Panc1 (cell line): Measurements from ENCODE around the gene TUBE1. TPM values are rescaled to one million over a fixed set of nuclear protein-coding genes. Genes with fewer than 3 reads are reported as not detected.
A peak's percentile ranks its signal among the peaks of the same experiment; 100 is the strongest.

ENCODE experiments used
- ATAC-seq: fragments of 200-7000 bp; cut with Tn5 transposase; 2 replicates; pipeline ENCODE4 v1.9.1; 2020; ENCODE audit warnings: mild to moderate bottlenecking, moderate library complexity
- BruUV-seq: library from RNA; stranded (reverse); fragments of 400-500 nt; replicated peaks from 2 replicates; lab custom pipeline; 2021; lab: Mats Ljungman, UMichigan
- CTCF ChIA-PET: fragments of 300-600 bp; sonication (Branson Sonifier 250); formaldehyde crosslinking; loops from one replicate; lab custom pipeline; 2022; ENCODE audit warnings: antibody characterized with exemption; lab: Charles Lee
- POLR2A ChIA-PET: fragments of 300-600 bp; sonication (Branson Sonifier 250); formaldehyde crosslinking; loops from one replicate; lab custom pipeline; 2022; ENCODE audit warnings: antibody characterized with exemption; lab: Charles Lee
- DNase-seq: peaks from one replicate; pipeline ENCODE4 v3.0.0-alpha.2; 2010; ENCODE audit warnings: low read depth, low spot score
- H3K27ac ChIP-seq: 2 replicates; pipeline ENCODE4 v1.5.1; 2011; ENCODE audit warnings: mild to moderate bottlenecking, low read length, inconsistent platforms
- H3K27me3 ChIP-seq: fragments of 200-500 bp; sonication (Bioruptor generic); 2 replicates; pipeline ENCODE4 v1.6.0; 2014; ENCODE audit warnings: low read length, inconsistent platforms; ENCODE audit not compliant: control insufficient read depth, insufficient read depth
- H3K36me3 ChIP-seq: fragments of 200-500 bp; sonication (Bioruptor generic); 2 replicates; pipeline ENCODE4 v1.5.1; 2014; ENCODE audit warnings: inconsistent platforms, mild to moderate bottlenecking, low read length, moderate library complexity; ENCODE audit not compliant: control insufficient read depth, insufficient read depth
- H3K4me1 ChIP-seq: 2 replicates; pipeline ENCODE4 v1.5.1; 2011; ENCODE audit warnings: inconsistent platforms, mild to moderate bottlenecking, low read length, moderate library complexity; ENCODE audit not compliant: control insufficient read depth, insufficient read depth
- H3K4me3 ChIP-seq, 2 experiments: 2 replicates each; pipeline ENCODE4 v1.5.1; 2011 to 2012; ENCODE audit warnings: low read depth in 2 of 2, low read length in 2 of 2, mild to moderate bottlenecking in 2 of 2, inconsistent platforms in 1 of 2, moderate library complexity in 1 of 2
- H3K9me3 ChIP-seq: fragments of 200-500 bp; sonication (Bioruptor generic); 2 replicates; pipeline ENCODE4 v1.5.1; 2014; ENCODE audit warnings: low read depth, mild to moderate bottlenecking, inconsistent platforms, low read length, moderate library complexity; ENCODE audit not compliant: control insufficient read depth, insufficient read depth
- POLR2AphosphoS5 ChIP-seq: IDR thresholded peaks from 2 replicates; pipeline ENCODE4 v1.6.1; 2012; ENCODE audit warnings: mild to moderate bottlenecking, low read depth, low read length, moderate library complexity
- SIN3A ChIP-seq: IDR thresholded peaks from 2 replicates; pipeline ENCODE4 v1.6.1; 2012; ENCODE audit warnings: low read depth, mild to moderate bottlenecking, low read length, moderate library complexity, borderline replicate concordance; ENCODE audit not compliant: insufficient read depth
- TCF7L2 ChIP-seq: IDR thresholded peaks from 2 replicates; pipeline ENCODE4 v1.6.1; 2011; ENCODE audit warnings: mild to moderate bottlenecking, low read depth, low read length, inconsistent platforms
- in situ Hi-C: cut with HindIII; loops from 2 replicates; pipeline ENCODE4 v1.10.0; 2016; ENCODE audit warnings: low sequenced_read_pairs, low pct_unique_long_range_greater_than_20kb
- intact Hi-C: fragments of 100-400 bp; cut with micrococcal nuclease; formaldehyde crosslinking; loops from one replicate; pipeline ENCODE4 v1.10.0; 2022; ENCODE audit not compliant: unreplicated experiment
- total RNA-seq: library from RNA; stranded (reverse); gene quantifications from one replicate; pipeline ENCODE4 v1.2.1, GENCODE V29; 2021; ENCODE audit not compliant: unreplicated experiment
- TF ChIP-seq, protein P1 (sequence below): fragments of 450-650 bp; IDR thresholded peaks from 2 replicates; pipeline ENCODE4 v1.5.1; 2017; ENCODE audit warnings: mild to moderate bottlenecking
- TF ChIP-seq, protein P2 (sequence below), 2 experiments: IDR thresholded peaks; 2 replicates each; pipeline ENCODE4 v1.6.1; 2011 to 2012; ENCODE audit warnings: low read depth in 2 of 2, control low read depth in 1 of 2, low read length in 1 of 2, mild to moderate bottlenecking in 1 of 2, moderate library complexity in 1 of 2; ENCODE audit not compliant: insufficient read depth in 1 of 2

The TUBE1 gene
- total RNA-seq, 1 experiment from 2014 or later = 22.3 TPM

DNA sequence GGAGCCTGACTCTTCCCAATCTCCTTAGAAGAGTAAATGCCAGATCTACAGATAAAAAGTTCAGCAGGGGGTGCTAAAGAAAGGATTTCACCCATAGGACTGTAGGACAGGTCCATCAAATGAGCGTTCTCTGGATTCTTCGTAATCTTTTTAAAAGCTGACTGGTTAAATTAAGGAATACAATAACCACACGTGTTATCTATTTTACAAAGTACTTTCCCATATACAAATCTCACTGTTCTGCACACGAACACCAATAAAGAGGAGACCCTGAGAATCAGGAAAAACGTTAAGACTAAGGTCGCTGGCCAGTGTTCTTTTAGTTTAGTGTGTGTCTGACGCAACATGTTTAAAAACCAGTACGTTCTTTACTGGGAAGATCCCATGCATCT lies 542 bp downstream of the TUBE1 start:
- Histone ChIP-seq H3K27ac (peak overlapping the region; percentile 94), H3K9me3 (no peaks in the 10 kb centered on the region), H3K4me1 (peaks cover 10% of the 10 kb centered on the region; the same call in 1 of the 2 replicates), H3K4me3 (peak overlapping the region; percentile 92 to 94), H3K36me3 (peaks cover 14% of the 10 kb centered on the region), H3K27me3 (0 out of 2 replicates have a peak, but pooled peaks cover 4% of the 10 kb centered on the region)
- TF ChIP-seq, protein P1, sequence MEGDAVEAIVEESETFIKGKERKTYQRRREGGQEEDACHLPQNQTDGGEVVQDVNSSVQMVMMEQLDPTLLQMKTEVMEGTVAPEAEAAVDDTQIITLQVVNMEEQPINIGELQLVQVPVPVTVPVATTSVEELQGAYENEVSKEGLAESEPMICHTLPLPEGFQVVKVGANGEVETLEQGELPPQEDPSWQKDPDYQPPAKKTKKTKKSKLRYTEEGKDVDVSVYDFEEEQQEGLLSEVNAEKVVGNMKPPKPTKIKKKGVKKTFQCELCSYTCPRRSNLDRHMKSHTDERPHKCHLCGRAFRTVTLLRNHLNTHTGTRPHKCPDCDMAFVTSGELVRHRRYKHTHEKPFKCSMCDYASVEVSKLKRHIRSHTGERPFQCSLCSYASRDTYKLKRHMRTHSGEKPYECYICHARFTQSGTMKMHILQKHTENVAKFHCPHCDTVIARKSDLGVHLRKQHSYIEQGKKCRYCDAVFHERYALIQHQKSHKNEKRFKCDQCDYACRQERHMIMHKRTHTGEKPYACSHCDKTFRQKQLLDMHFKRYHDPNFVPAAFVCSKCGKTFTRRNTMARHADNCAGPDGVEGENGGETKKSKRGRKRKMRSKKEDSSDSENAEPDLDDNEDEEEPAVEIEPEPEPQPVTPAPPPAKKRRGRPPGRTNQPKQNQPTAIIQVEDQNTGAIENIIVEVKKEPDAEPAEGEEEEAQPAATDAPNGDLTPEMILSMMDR = no peak; the same call in 1 of the 2 replicates
- TF ChIP-seq SIN3A (no peak), POLR2AphosphoS5 (no peak), TCF7L2 (no peak)
- TF ChIP-seq, protein P2, sequence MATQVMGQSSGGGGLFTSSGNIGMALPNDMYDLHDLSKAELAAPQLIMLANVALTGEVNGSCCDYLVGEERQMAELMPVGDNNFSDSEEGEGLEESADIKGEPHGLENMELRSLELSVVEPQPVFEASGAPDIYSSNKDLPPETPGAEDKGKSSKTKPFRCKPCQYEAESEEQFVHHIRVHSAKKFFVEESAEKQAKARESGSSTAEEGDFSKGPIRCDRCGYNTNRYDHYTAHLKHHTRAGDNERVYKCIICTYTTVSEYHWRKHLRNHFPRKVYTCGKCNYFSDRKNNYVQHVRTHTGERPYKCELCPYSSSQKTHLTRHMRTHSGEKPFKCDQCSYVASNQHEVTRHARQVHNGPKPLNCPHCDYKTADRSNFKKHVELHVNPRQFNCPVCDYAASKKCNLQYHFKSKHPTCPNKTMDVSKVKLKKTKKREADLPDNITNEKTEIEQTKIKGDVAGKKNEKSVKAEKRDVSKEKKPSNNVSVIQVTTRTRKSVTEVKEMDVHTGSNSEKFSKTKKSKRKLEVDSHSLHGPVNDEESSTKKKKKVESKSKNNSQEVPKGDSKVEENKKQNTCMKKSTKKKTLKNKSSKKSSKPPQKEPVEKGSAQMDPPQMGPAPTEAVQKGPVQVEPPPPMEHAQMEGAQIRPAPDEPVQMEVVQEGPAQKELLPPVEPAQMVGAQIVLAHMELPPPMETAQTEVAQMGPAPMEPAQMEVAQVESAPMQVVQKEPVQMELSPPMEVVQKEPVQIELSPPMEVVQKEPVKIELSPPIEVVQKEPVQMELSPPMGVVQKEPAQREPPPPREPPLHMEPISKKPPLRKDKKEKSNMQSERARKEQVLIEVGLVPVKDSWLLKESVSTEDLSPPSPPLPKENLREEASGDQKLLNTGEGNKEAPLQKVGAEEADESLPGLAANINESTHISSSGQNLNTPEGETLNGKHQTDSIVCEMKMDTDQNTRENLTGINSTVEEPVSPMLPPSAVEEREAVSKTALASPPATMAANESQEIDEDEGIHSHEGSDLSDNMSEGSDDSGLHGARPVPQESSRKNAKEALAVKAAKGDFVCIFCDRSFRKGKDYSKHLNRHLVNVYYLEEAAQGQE (IDR thresholded peaks at IDR 0.05; ENCODE audit: insufficient read depth in 1 of 2, low read depth in 2 of 2, low read length in 1 of 2) = no peak
- DNase-seq (no peak), ATAC-seq (peak; percentile 59)
- intact Hi-C loops = loop anchor here (5.0 kb wide), 1 partner anchor 76 kb away; no protein-coding TSS in a partner anchor
- ChIA-PET CTCF (interaction anchor here (0.5 to 0.6 kb wide), 3 partner anchors 22 to 1560 kb away, joined by 3 to 8 read pairs (median 6); no protein-coding TSS in a partner anchor), POLR2A (interaction anchor here (0.8 kb wide), 1 partner anchor 58 kb away, joined by 3 read pairs; no protein-coding TSS in a partner anchor)
- in situ Hi-C loops = no loop called here
- BruUV-seq = no TSS peak

DNA sequence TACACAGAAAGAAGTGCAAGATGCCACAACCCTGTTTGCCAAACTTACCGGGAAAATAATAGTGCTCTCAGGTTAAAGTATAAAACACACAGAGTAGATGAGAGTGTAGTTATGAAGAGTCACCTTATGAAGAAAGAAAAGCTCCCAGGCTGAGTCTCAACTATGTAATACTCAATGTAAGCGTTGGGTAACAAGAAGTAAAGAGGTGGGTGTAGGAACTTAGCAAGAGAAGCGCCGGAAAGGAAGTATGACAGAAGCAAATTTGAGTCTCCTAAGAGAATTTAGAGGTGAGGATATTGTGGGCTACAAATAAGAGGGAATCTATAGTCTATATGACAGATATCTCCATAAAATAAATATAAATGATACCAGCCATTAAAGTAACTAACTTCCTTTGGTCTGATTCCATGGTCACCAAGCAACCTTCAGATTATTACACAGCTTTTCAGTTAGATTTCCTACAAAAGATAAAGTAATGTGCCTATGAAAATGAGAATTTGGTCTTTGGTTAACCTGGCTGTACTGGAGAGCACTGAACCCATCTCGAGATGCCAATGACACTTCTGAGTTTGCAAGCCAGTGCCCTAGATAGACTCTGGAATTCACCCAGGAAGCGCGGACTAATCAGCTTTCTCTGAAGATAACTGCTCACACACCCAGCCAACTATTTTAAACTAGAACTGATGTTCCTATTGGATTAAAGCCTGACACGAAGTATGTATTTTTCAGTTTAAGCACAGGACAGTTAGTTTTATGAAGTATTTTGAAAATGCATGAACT lies 1.8 kb downstream of the TUBE1 start:
- in situ Hi-C loops (no loop called here), intact Hi-C loops (loop anchor here (5.0 kb wide), 1 partner anchor 77 kb away; no protein-coding TSS in a partner anchor)
- no peak for ATAC-seq
- ChIA-PET POLR2A (no interaction called here), CTCF (interaction anchor here (0.5 to 0.6 kb wide), 2 partner anchors 77 to 492 kb away, joined by 3 to 5 read pairs; no protein-coding TSS in a partner anchor)
- Histone ChIP-seq H3K4me1 (peaks cover 10% of the 10 kb centered on the region; the same call in 1 of the 2 replicates), H3K4me3 (no peak overlapping the region), H3K9me3 (no peaks in the 10 kb centered on the region), H3K27ac (no peak overlapping the region), H3K36me3 (peaks cover 20% of the 10 kb centered on the region), H3K27me3 (0 out of 2 replicates have a peak, but pooled peaks cover 4% of the 10 kb centered on the region)
- no peak for DNase-seq
- BruUV-seq = no TSS peak
- TF ChIP-seq, protein P1 = no peak
- no peak for TF ChIP-seq SIN3A
- TF ChIP-seq POLR2AphosphoS5 = no peak
- TF ChIP-seq, protein P2 (IDR thresholded peaks at IDR 0.05; ENCODE audit: insufficient read depth in 1 of 2, low read depth in 2 of 2, low read length in 1 of 2) = no peak
- no peak for TF ChIP-seq TCF7L2
